Measurements from ENCODE around the gene CUL9.

- TF ChIP-seq, protein P1, sequence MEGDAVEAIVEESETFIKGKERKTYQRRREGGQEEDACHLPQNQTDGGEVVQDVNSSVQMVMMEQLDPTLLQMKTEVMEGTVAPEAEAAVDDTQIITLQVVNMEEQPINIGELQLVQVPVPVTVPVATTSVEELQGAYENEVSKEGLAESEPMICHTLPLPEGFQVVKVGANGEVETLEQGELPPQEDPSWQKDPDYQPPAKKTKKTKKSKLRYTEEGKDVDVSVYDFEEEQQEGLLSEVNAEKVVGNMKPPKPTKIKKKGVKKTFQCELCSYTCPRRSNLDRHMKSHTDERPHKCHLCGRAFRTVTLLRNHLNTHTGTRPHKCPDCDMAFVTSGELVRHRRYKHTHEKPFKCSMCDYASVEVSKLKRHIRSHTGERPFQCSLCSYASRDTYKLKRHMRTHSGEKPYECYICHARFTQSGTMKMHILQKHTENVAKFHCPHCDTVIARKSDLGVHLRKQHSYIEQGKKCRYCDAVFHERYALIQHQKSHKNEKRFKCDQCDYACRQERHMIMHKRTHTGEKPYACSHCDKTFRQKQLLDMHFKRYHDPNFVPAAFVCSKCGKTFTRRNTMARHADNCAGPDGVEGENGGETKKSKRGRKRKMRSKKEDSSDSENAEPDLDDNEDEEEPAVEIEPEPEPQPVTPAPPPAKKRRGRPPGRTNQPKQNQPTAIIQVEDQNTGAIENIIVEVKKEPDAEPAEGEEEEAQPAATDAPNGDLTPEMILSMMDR (IDR thresholded peaks at IDR 0.05; ENCODE audit: low read depth, low read length, missing input control): no peak
- TF ChIP-seq RAD21 (IDR thresholded peaks at IDR 0.05) (no peak), ATF3 (IDR thresholded peaks at IDR 0.05) (no peak), FOXA2 (IDR thresholded peaks at IDR 0.05) (no peak)
Measured at GRCh38 chr6:43254846-43255245, 72.8 kb downstream of the CUL9 start.
